K562 (cell line): ENCODE data around the gene ARHGAP9. TPM values are rescaled to one million over a fixed set of nuclear protein-coding genes. Genes with fewer than 3 reads are reported as not detected.
A peak's percentile ranks its signal among the peaks of the same experiment; 100 is the strongest.

Source experiments
- BCLAF1 ChIP-seq, 2 experiments: fragments of 450-650 bp in 1 of 2; IDR thresholded peaks; 2 replicates each; pipeline ENCODE4 v1.6.1; 2011 to 2017; ENCODE audit warnings: low read depth in 2 of 2, antibody characterized with exemption in 1 of 2, borderline replicate concordance in 1 of 2, low read length in 1 of 2, mild to moderate bottlenecking in 1 of 2, mixed read lengths in 1 of 2; ENCODE audit not compliant: control insufficient read depth in 1 of 2
- CREB3L1 ChIP-seq: fragments of 450-650 bp; IDR thresholded peaks from 2 replicates; pipeline ENCODE4 v1.6.1; 2014; ENCODE audit warnings: low read depth, mild to moderate bottlenecking, moderate library complexity, borderline replicate concordance
- HLTF ChIP-seq: fragments of 450-650 bp; IDR thresholded peaks from 2 replicates; pipeline ENCODE4 v1.6.1; 2016
- HMBOX1 ChIP-seq: sonication (generic); IDR thresholded peaks from 2 replicates; pipeline ENCODE4 v1.6.1; 2016
- IRF9 ChIP-seq: fragments of 450-650 bp; IDR thresholded peaks from 2 replicates; pipeline ENCODE4 v1.6.1; 2016; ENCODE audit warnings: missing biosample characterization, missing genetic modification characterization
- MCM2 ChIP-seq: fragments of 450-650 bp; IDR thresholded peaks from 2 replicates; pipeline ENCODE4 v1.6.1; 2017; ENCODE audit warnings: low read depth, mild to moderate bottlenecking
- MCM5 ChIP-seq: fragments of 450-650 bp; IDR thresholded peaks from 2 replicates; pipeline ENCODE4 v1.6.1; 2016; ENCODE audit warnings: low read depth
- MEF2A ChIP-seq: IDR thresholded peaks from 2 replicates; pipeline ENCODE4 v1.6.1; 2011; ENCODE audit warnings: low read depth, mild to moderate bottlenecking, low read length, moderate library complexity; ENCODE audit not compliant: control insufficient read depth
- RAD21 ChIP-seq, 2 experiments: fragments of 250-450 bp in 1 of 2; fragments of 450-650 bp in 1 of 2; sonication (Bioruptor Pico) in 1 of 2; formaldehyde crosslinking in 1 of 2; IDR thresholded peaks in 1 of 2; conservative IDR thresholded peaks in 1 of 2; 2 replicates each; pipeline versions ENCODE4 v1.4.0 to v1.8.0; 2020 to 2022; ENCODE audit warnings: mild to moderate bottlenecking in 2 of 2, moderate library complexity in 1 of 2
- TBL1XR1 ChIP-seq, 2 experiments: IDR thresholded peaks; 2 replicates each; pipeline ENCODE4 v1.6.1; 2012; ENCODE audit warnings: improper control_type of control experiment in 2 of 2, low read length in 2 of 2, mild to moderate bottlenecking in 1 of 2
- TSHZ1 ChIP-seq: fragments of 250-450 bp; sonication (Bioruptor Pico); IDR thresholded peaks from 2 replicates; pipeline ENCODE4 v1.4.0; 2020; ENCODE audit warnings: mild to moderate bottlenecking, moderate library complexity
- XRCC5 ChIP-seq: fragments of 200-400 bp; formaldehyde crosslinking; IDR thresholded peaks from 2 replicates; pipeline ENCODE4 v1.6.1; 2017; ENCODE audit warnings: low read depth, mild to moderate bottlenecking, low read length
- ZFP30 ChIP-seq: fragments of 250-450 bp; sonication (Bioruptor Pico); IDR thresholded peaks from 2 replicates; pipeline ENCODE4 v1.8.0; 2022; ENCODE audit warnings: moderate library complexity, mild to moderate bottlenecking, inconsistent platforms, borderline replicate concordance
- ZNF282 ChIP-seq: sonication (generic); formaldehyde crosslinking; IDR thresholded peaks from 2 replicates; pipeline ENCODE4 v1.8.1; 2023; ENCODE audit warnings: missing genetic modification reagents
- ZNF586 ChIP-seq: fragments of 450-650 bp; formaldehyde crosslinking; conservative IDR thresholded peaks from 2 replicates; pipeline ENCODE4 v1.4.0; 2020; ENCODE audit warnings: mild to moderate bottlenecking, moderate library complexity
- ZSCAN32 ChIP-seq: fragments of 450-650 bp; formaldehyde crosslinking; IDR thresholded peaks from 2 replicates; pipeline ENCODE4 v1.4.0; 2020; ENCODE audit warnings: mild to moderate bottlenecking, moderate library complexity
- polyA plus RNA-seq, 8 experiments: library from polyadenylated mRNA; depleted of rRNA in 4 of 8; stranded (reverse) in 5 of 8; unstranded in 3 of 8; fragments of >200 nt; fragmentation: Nextera tagmentation in 2 of 8; fragmentation: Illumina TruSeq in 1 of 8; extraction: Ambion mirVana in 2 of 8; extraction: Trizol in 1 of 8; gene quantifications; 2 replicates each; pipeline versions ENCODE4 v1.2.1 to v1.2.3, GENCODE V29; 2011 to 2014; ENCODE audit warnings: inconsistent platforms in 1 of 8, missing spikeins in 1 of 8
- total RNA-seq, 7 experiments: library from RNA; depleted of rRNA in 6 of 7; stranded (reverse); fragments of >200 nt in 6 of 7; fragmentation: Illumina TruSeq in 2 of 7; extraction: Trizol in 2 of 7; gene quantifications; 2 replicates each; pipeline versions ENCODE4 v1.2.1 to v1.2.3, GENCODE V29; 2011 to 2021; ENCODE audit warnings: low replicate concordance in 1 of 7

The ARHGAP9 gene
- total and polyA plus RNA-seq, 9 of the 15 experiments (the other 6 are each of a cell fraction or from before 2014, with no cell fraction given): 1.5 to 10.2 (median 5.1) TPM

GRCh38 chr12:57491393-57492280, 12.0 kb upstream of the ARHGAP9 start (continued):
- TF ChIP-seq TSHZ1 (CRISPR knock-in tag): no peak
- TF ChIP-seq HMBOX1: peak; percentile 66; the same call in 1 of the 2 replicates
- no peak for TF ChIP-seq ZNF586 (CRISPR knock-in tag)
- TF ChIP-seq TBL1XR1 (IDR thresholded peaks at IDR 0.05; ENCODE audit: low read length in 2 of 2): no peak
- TF ChIP-seq MCM2: no peak
- TF ChIP-seq MEF2A: no peak
- no peak for TF ChIP-seq RAD21 (CRISPR knock-in tag; conservative IDR thresholded peaks at IDR 0.05 in 1 of 2, IDR thresholded peaks at IDR 0.05 in 1 of 2)
- no peak for TF ChIP-seq ZSCAN32 (CRISPR knock-in tag)
- TF ChIP-seq IRF9 (tag): no peak
- no peak for TF ChIP-seq BCLAF1 (IDR thresholded peaks at IDR 0.05; ENCODE audit: borderline replicate concordance in 1 of 2, control insufficient read depth in 1 of 2, low read depth in 2 of 2, low read length in 1 of 2)
- no peak for TF ChIP-seq HLTF
- no peak for TF ChIP-seq ZNF282 (CRISPR knock-in tag)
- TF ChIP-seq XRCC5: no peak
- no peak for TF ChIP-seq ZFP30 (CRISPR knock-in tag)
- TF ChIP-seq MCM5: no peak
- TF ChIP-seq CREB3L1: no peak
